Measurements from ENCODE around the gene INS.

Gene INS

GRCh38 chr11:2160736-2161259 lies at the start of gene INS:
Gene INS (minus strand): TSS chr11:2161209. CDS start chr11:2160971, 238 bp downstream.
- DNase-seq (ENCODE audit: low spot score), result no peak

- no peak for DNase-seq (ENCODE audit: low spot score)
Observed at GRCh38 chr11:2210366-2211112, 49.5 kb upstream of the INS start.

GRCh38 chr11:2209900-2210321 lies 48.9 kb upstream of the INS start:
- no peak for DNase-seq (ENCODE audit: low spot score)

GRCh38 chr11:2209370-2209801 lies 48.4 kb upstream of the INS start:
- DNase-seq (ENCODE audit: low spot score), result no peak

GRCh38 chr11:2208691-2209369 lies 47.8 kb upstream of the INS start:
- DNase-seq (ENCODE audit: low spot score), result no peak

- DNase-seq (ENCODE audit: low spot score), result no peak
Observed at GRCh38 chr11:2207773-2208621, 47.0 kb upstream of the INS start.

- DNase-seq (ENCODE audit: low spot score), result no peak
Observed at GRCh38 chr11:2207212-2207611, 46.2 kb upstream of the INS start.

GRCh38 chr11:2205981-2206690 lies 45.1 kb upstream of the INS start:
- no peak for DNase-seq (ENCODE audit: low spot score)

GRCh38 chr11:2205214-2205720 lies 44.3 kb upstream of the INS start:
- no peak for DNase-seq (ENCODE audit: low spot score)

GRCh38 chr11:2204361-2205213 lies 43.6 kb upstream of the INS start:
- no peak for DNase-seq (ENCODE audit: low spot score)

- DNase-seq (ENCODE audit: low spot score), result no peak
Observed at GRCh38 chr11:2203440-2204259, 42.6 kb upstream of the INS start.

GRCh38 chr11:2202900-2203439 lies 42.0 kb upstream of the INS start:
- DNase-seq (ENCODE audit: low spot score), result no peak

- DNase-seq (ENCODE audit: low spot score), result no peak
Observed at GRCh38 chr11:2202071-2202899, 41.3 kb upstream of the INS start.

- no peak for DNase-seq (ENCODE audit: low spot score)
Observed at GRCh38 chr11:2201542-2201941, 40.5 kb upstream of the INS start.

GRCh38 chr11:2200957-2201519 lies 40.0 kb upstream of the INS start:
- no peak for DNase-seq (ENCODE audit: low spot score)

- DNase-seq (ENCODE audit: low spot score), result no peak
Observed at GRCh38 chr11:2200536-2200935, 39.5 kb upstream of the INS start.

GRCh38 chr11:2199466-2200341 lies 38.7 kb upstream of the INS start:
- no peak for DNase-seq (ENCODE audit: low spot score)
